ENCODE measurements around the gene SPINK13.
"Not testable (repeated sequence)": the region's sequence is repeated elsewhere in the genome, so short reads cannot be mapped to it uniquely, and the experiment has no call there.

The SPINK13 gene

GRCh38 chr5:148314187-148314586 is 45.6 kb downstream of the SPINK13 start:
- DNase-seq = no peak

DNA sequence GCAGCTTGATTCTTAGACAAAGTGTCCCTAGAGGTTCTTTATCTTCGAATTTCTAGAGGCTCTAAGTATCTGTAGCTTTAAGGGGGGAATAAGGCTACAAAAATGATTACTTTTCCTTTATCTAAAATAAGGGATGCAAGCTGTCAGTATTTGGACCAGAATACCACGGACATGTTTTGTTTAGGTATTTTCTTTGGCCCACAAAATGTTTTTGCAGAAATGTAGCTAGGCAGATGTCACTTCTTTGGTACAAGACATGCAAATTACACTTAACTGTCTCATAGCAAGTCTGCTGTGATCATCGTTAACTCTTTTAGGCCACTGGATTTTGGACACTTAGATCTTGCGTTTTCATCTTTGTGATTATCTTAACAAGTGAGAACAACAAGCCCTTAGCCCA is 46.1 kb downstream of the SPINK13 start:
- DNase-seq = no peak

- not testable (repeated sequence) for DNase-seq
Measured at GRCh38 chr5:148320011-148320963, 51.7 kb downstream of the SPINK13 start.

DNA sequence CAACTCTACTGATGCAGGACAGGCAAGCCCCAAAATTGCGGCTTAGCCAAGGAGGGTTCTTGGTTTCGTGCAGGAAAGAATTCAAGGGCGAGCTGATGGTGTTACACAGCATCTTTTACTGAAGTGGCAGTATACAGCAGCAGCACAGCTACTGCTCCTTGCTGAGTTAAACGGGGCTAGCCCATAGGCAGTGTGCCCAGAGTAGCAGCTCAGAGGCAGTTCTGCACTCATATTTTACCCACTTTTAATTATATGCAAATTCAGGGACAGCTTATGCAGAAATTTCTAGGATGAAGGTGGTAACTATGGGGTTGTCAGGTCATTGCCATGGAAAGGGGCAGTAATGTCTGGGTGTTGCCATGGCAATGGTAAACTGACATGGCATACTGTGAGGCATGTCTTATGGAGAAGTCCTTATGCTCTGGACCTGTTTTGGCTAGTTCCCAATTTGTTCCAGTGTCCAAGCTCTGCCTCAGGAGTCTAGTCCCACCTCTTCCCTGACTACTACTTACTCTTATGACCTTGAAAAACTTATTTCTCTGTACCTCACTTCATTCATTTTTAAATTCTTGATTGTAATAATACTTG is 64.8 kb downstream of the SPINK13 start:
- no peak for DNase-seq

DNA sequence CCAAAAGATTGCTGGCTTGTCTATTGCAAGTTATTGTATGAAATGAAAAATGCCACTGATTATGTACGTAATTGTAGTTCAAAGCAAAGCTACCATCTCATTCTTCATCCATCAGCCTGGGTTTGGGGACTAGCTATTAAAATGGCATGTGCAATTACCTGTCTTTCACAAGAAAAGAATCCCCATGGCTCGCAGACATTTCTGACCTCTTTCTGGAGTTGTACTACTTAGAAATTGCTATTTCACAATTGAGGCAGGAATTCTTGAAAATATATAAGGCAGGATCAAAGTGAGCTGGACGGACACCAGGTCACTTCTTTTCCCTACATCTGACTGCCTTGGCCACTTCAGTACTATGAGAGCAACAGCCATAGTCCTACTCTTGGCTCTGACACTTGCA is 66.7 kb downstream of the SPINK13 start, which contains the start of gene SPINK9:
Gene SPINK9, plus strand, starts transcription at position 301 of the 400 bp plus-strand sequence. Its CDS starts 55 bp downstream, at position 356.
- DNase-seq = no peak

Measured in NCI-H1436 treated with DMSO at 0.1 percent for 48 hours (cell line).